ENCODE data around the gene SMPD3. TPM values are rescaled to one million over a fixed set of nuclear protein-coding genes. Genes with fewer than 3 reads are reported as not detected.

Gene SMPD3
- total and polyA plus RNA-seq, 2 of the 4 experiments (the other 2 are of a cell fraction): not detected

DNA sequence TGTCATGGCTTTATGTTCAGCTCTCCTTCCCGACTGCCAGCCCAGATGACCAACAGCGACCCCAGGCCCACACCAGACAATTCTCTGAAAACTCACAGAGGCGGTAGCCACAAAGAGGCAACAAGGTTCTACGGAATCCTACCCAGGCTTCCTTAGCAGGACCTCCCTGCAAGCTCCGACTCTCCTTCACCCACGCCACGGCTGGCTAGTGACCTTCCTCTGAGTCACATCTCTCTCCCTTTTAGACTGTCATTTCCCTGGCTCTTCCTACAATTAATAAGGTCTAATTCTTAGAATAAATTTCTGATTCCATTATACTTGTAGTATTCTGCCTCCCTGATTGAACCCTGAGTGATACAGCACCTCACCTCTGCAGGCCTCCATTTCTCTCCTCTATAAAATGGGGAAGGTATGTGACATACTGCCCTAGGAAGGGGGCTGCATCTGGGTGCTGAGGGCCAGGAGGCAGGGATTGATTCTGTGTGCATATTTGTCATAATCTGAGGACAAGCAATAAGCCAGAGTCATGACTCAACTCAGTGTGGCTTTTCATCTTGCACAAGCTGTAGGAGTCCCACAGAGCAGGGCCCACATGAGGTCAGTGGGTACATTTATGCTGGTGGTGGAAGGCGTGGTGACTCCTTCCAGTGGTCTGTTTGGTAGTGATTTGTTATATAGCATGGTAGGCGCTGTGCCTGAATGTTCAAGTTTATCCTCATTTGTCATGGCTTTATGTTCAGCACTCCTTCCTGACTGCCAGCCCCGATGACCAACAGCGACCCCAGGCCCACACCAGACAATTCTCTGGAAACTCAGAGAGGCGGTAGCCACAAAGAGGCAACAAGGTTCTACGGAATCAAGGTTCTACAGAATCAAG lies 46.2 kb downstream of the SMPD3 start:
- intact Hi-C loops (cut with micrococcal nuclease): no loop called here
- Histone ChIP-seq H3K56ac (ENCODE audit: extremely low read depth, insufficient read depth, low read length) (no peak overlapping the region), H2BK120ac (ENCODE audit: low read depth, low read length) (no peak overlapping the region), H4K91ac (ENCODE audit: insufficient read depth, low read depth, low read length) (no peak overlapping the region), H2BK5ac (ENCODE audit: low read depth, low read length, poor library complexity, severe bottlenecking) (no peak overlapping the region), H3K14ac (replicated peaks; ENCODE audit: low read depth, low read length) (no peak overlapping the region), H2AFZ (replicated peaks; ENCODE audit: low read length, poor library complexity) (peak overlapping the region; percentile 47), H2BK20ac (ENCODE audit: low read depth, low read length) (no peak overlapping the region), H3K4me1 (ENCODE audit: control insufficient read depth, insufficient read depth, low read length) (peaks cover 11% of the 10 kb centered on the region; the same call in 1 of the 2 replicates), H4K5ac (ENCODE audit: low read depth, low read length) (no peak overlapping the region), H3K36me3 (ENCODE audit: control insufficient read depth, insufficient read depth, low read length) (no peaks in the 10 kb centered on the region), H2AK9ac (replicated peaks; ENCODE audit: low read depth, low read length, poor library complexity) (no peak overlapping the region), H3K4me2 (ENCODE audit: low read depth, low read length) (no peak overlapping the region), H3K18ac (ENCODE audit: low read depth, low read length) (no peak overlapping the region), H3K27ac (ENCODE audit: insufficient read depth, low read length) (no peak overlapping the region), H4K8ac (ENCODE audit: low read depth in 2 of 2, low read length in 2 of 2) (no peak overlapping the region), H3K23ac (ENCODE audit: low read depth, low read length) (no peak overlapping the region), H3K9me3 (ENCODE audit: control insufficient read depth, insufficient read depth, low read length) (no peaks in the 10 kb centered on the region), H4K20me1 (ENCODE audit: insufficient read depth, low read length) (no peaks in the 10 kb centered on the region), H3K4me3 (ENCODE audit: insufficient read depth, low read depth, low read length) (no peak overlapping the region), H2BK15ac (ENCODE audit: low read depth, low read length) (no peak overlapping the region), H3K79me1 (ENCODE audit: low read depth in 1 of 2, low read length in 2 of 2) (no peaks in the 10 kb centered on the region), H3K9me1 (ENCODE audit: insufficient read depth, low read length) (peaks cover 13% of the 10 kb centered on the region), H3K4ac (ENCODE audit: low read depth, low read length) (no peak overlapping the region), H2AK5ac (ENCODE audit: low read depth, low read length) (no peak overlapping the region), H3K27me3 (ENCODE audit: control insufficient read depth, insufficient read depth, low read length) (peaks cover 4% of the 10 kb centered on the region; the same call in 1 of the 2 replicates), H3K9ac (ENCODE audit: low read depth, low read length) (no peak overlapping the region)
- no TSS peak for BruUV-seq (replicated peaks)
- ChIA-PET CTCF (interaction anchor here (0.7 kb wide), 1 partner anchor 108 kb away, joined by 3 read pairs; no protein-coding TSS in a partner anchor), POLR2A (ENCODE audit: unreplicated experiment) (no interaction called here)
- TF ChIP-seq SMC3 (IDR thresholded peaks at IDR 0.05; ENCODE audit: low read depth, low read length): no peak
- TF ChIP-seq, protein P1, sequence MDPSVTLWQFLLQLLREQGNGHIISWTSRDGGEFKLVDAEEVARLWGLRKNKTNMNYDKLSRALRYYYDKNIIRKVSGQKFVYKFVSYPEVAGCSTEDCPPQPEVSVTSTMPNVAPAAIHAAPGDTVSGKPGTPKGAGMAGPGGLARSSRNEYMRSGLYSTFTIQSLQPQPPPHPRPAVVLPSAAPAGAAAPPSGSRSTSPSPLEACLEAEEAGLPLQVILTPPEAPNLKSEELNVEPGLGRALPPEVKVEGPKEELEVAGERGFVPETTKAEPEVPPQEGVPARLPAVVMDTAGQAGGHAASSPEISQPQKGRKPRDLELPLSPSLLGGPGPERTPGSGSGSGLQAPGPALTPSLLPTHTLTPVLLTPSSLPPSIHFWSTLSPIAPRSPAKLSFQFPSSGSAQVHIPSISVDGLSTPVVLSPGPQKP (IDR thresholded peaks at IDR 0.05; ENCODE audit: borderline replicate concordance, low read depth, low read length): no peak
- no peak for TF ChIP-seq MXI1 (IDR thresholded peaks at IDR 0.05; ENCODE audit: borderline replicate concordance, low read depth, low read length)
- TF ChIP-seq, protein P2, sequence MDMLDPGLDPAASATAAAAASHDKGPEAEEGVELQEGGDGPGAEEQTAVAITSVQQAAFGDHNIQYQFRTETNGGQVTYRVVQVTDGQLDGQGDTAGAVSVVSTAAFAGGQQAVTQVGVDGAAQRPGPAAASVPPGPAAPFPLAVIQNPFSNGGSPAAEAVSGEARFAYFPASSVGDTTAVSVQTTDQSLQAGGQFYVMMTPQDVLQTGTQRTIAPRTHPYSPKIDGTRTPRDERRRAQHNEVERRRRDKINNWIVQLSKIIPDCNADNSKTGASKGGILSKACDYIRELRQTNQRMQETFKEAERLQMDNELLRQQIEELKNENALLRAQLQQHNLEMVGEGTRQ (IDR thresholded peaks at IDR 0.05; ENCODE audit: low read depth, low read length): no peak
- TF ChIP-seq, protein P3, sequence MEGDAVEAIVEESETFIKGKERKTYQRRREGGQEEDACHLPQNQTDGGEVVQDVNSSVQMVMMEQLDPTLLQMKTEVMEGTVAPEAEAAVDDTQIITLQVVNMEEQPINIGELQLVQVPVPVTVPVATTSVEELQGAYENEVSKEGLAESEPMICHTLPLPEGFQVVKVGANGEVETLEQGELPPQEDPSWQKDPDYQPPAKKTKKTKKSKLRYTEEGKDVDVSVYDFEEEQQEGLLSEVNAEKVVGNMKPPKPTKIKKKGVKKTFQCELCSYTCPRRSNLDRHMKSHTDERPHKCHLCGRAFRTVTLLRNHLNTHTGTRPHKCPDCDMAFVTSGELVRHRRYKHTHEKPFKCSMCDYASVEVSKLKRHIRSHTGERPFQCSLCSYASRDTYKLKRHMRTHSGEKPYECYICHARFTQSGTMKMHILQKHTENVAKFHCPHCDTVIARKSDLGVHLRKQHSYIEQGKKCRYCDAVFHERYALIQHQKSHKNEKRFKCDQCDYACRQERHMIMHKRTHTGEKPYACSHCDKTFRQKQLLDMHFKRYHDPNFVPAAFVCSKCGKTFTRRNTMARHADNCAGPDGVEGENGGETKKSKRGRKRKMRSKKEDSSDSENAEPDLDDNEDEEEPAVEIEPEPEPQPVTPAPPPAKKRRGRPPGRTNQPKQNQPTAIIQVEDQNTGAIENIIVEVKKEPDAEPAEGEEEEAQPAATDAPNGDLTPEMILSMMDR (conservative IDR thresholded peaks at IDR 0.05; ENCODE audit: low read depth, low read length): no peak
- no peak for TF ChIP-seq MAZ (IDR thresholded peaks at IDR 0.05; ENCODE audit: borderline replicate concordance, low read depth, low read length)
- TF ChIP-seq POLR2A (IDR thresholded peaks at IDR 0.05; ENCODE audit: low read depth, low read length): no peak
- TF ChIP-seq CEBPB (IDR thresholded peaks at IDR 0.05; ENCODE audit: low read depth, low read length): peak; percentile 92
- TF ChIP-seq NFE2L2 (IDR thresholded peaks at IDR 0.05; ENCODE audit: low read depth, low read length): no peak
- TF ChIP-seq RFX5 (IDR thresholded peaks at IDR 0.05; ENCODE audit: low read depth, low read length): 0 out of 2 replicates have a peak, but pooled peaks have one; percentile 11
- TF ChIP-seq FOS (IDR thresholded peaks at IDR 0.05; ENCODE audit: low read depth, low read length): 0 out of 2 replicates have a peak, but pooled peaks have one; percentile 6
- TF ChIP-seq RAD21 (IDR thresholded peaks at IDR 0.05; ENCODE audit: low read length): no peak
- no peak for TF ChIP-seq BHLHE40 (IDR thresholded peaks at IDR 0.05; ENCODE audit: low read depth, low read length)
- dilution Hi-C loops (cut with HindIII; ENCODE audit: low sequenced_read_pairs, unreplicated experiment): no loop called here
- in situ Hi-C loops (cut with MboI; ENCODE audit: low sequenced_read_pairs): no loop called here
- ATAC-seq (ENCODE audit: low read depth) (peak; percentile 47), DNase-seq (peak; percentile 68)
- WGBS, 2 experiments (ENCODE audit: extremely low coverage in 2 of 2, insufficient read length in 1 of 2): 33% methylated on average over 2 of the region's 13 CpGs; no CpG with 5 or more reads in 1 of the 2 experiments

All from IMR-90 (cell line).